Astrocyte of the spinal cord (primary cell): ENCODE data around the gene GIPR.

Experiments
- DNase-seq: peaks from one replicate; pipeline ENCODE4 v3.0.0; 2011; ENCODE audit warnings: low read depth, low spot score
- H3K4me3 ChIP-seq: 2 replicates; pipeline ENCODE4 v1.5.1; 2011; ENCODE audit warnings: low read depth, mild to moderate bottlenecking, low read length, moderate library complexity
- CTCF ChIP-seq: IDR thresholded peaks from 2 replicates; pipeline ENCODE4 v1.5.1; 2012; ENCODE audit warnings: low read depth, mild to moderate bottlenecking, low read length, inconsistent platforms
- in situ Hi-C: cut with HindIII; loops from 2 replicates; pipeline ENCODE4 v1.10.0; 2017; ENCODE audit warnings: low sequenced_read_pairs

GIPR gene

GRCh38 chr19:45632468-45633196 is 35.4 kb upstream of the GIPR start:
- in situ Hi-C loops: no loop called here
- DNase-seq: peak; percentile 89
- no peak for TF ChIP-seq CTCF
- H3K4me3 ChIP-seq: no peak overlapping the region

- in situ Hi-C loops: no loop called here
- TF ChIP-seq CTCF: no peak
- H3K4me3 ChIP-seq: no peak overlapping the region
- no peak for DNase-seq
Measured at GRCh38 chr19:45636275-45636674, 31.7 kb upstream of the GIPR start.

- H3K4me3 ChIP-seq: no peak overlapping the region
- no peak for DNase-seq
- no peak for TF ChIP-seq CTCF
- in situ Hi-C loops: no loop called here
Measured at GRCh38 chr19:45636902-45637301, 31.1 kb upstream of the GIPR start.

GRCh38 chr19:45637890-45638667 is 29.9 kb upstream of the GIPR start:
- no peak for DNase-seq
- in situ Hi-C loops: no loop called here
- no peak for TF ChIP-seq CTCF
- peak overlapping the region; percentile 75 for H3K4me3 ChIP-seq

GRCh38 chr19:45638930-45639729 is 28.9 kb upstream of the GIPR start, which contains the start of gene EML2:
Gene EML2 (minus strand): TSS chr19:45639397. CDS start chr19:45639376, 21 bp downstream.
- peak; percentile 28 for DNase-seq

More at GRCh38 chr19:45638930-45639729, 28.9 kb upstream of the GIPR start, which contains the start of gene EML2:
- peak within 1 kb of the TSS; percentile 75 for H3K4me3 ChIP-seq
- in situ Hi-C loops: no loop called here
- peak; percentile 34 for TF ChIP-seq CTCF
